ENCODE results near the gene NNT. TPM values are rescaled to one million over a fixed set of nuclear protein-coding genes. Genes with fewer than 3 reads are reported as not detected.

NNT gene
- total RNA-seq, 1 donor from 2014 or later: 40.3 TPM

DNA sequence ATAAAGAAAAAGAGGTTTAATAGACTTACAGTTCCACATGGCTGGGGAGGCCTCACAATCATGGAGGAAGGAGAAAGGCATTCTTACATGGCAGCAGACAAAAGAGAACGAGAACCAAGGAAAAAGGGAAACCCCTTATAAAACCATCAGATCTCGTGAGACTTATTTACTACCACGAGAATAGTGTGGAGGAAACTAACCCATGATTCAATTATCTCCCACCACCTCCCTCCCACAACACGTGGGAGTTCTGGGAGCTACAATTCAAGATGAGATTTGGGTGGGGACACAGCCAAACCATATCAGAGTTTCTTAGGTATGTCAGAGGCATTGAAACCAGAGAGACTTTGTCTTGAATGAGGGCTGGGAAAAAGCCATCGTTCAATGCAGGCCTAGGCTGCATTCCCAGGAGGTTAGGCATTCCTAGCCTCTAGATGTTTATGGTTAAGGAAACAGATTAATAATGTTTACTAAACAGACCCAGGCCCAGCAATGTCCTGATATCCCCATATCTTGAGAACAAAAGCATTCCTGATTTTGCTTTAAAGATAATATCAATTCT is 38.6 kb upstream of the NNT start:
- Histone ChIP-seq H3K27ac (no peak overlapping the region), H3K9me3 (no peaks in the 10 kb centered on the region), H3K27me3 (no peaks in the 10 kb centered on the region), H3K4me3 (no peak overlapping the region), H3K4me1 (no peaks in the 10 kb centered on the region), H3K36me3 (no peaks in the 10 kb centered on the region)
- intact Hi-C loops (cut with DNase I): no loop called here
- no peak for DNase-seq (ENCODE audit: extremely low spot score in 2 of 2)
- TF ChIP-seq POLR2A (IDR thresholded peaks at IDR 0.05) (no peak), POLR2AphosphoS5 (IDR thresholded peaks at IDR 0.05; ENCODE audit: insufficient read depth in 1 of 2, low read depth in 1 of 2) (no peak)

DNA sequence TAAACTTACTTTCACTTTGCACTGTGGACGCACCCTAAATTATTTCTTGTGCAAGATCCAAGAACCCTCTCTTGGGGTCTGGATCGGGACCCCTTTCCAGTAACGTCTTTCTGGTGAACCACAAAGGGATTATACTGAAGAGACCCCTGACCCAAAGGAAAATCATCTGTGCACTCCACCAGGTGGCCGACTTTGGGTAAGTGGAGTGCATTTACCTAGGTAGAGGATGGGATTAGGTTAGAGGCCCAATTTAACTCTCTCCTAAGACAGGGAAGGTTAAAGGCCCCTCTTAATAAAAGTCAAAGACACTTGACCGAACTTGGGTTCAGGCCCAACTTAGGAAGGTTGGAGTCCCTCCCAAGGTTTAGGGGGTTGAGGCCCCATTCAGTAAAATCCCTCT is 37.9 kb upstream of the NNT start:
- TF ChIP-seq, protein P1, sequence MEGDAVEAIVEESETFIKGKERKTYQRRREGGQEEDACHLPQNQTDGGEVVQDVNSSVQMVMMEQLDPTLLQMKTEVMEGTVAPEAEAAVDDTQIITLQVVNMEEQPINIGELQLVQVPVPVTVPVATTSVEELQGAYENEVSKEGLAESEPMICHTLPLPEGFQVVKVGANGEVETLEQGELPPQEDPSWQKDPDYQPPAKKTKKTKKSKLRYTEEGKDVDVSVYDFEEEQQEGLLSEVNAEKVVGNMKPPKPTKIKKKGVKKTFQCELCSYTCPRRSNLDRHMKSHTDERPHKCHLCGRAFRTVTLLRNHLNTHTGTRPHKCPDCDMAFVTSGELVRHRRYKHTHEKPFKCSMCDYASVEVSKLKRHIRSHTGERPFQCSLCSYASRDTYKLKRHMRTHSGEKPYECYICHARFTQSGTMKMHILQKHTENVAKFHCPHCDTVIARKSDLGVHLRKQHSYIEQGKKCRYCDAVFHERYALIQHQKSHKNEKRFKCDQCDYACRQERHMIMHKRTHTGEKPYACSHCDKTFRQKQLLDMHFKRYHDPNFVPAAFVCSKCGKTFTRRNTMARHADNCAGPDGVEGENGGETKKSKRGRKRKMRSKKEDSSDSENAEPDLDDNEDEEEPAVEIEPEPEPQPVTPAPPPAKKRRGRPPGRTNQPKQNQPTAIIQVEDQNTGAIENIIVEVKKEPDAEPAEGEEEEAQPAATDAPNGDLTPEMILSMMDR (IDR thresholded peaks at IDR 0.05): no peak
- no peak overlapping the region for H3K4me3 ChIP-seq
- intact Hi-C loops (cut with DNase I): no loop called here
- H3K9me3 ChIP-seq: no peaks in the 10 kb centered on the region
- no peak for DNase-seq (ENCODE audit: extremely low spot score in 2 of 2)
- H3K4me1 ChIP-seq: no peaks in the 10 kb centered on the region
- no peak overlapping the region for H3K27ac ChIP-seq
- no peaks in the 10 kb centered on the region for H3K27me3 ChIP-seq
- no peaks in the 10 kb centered on the region for H3K36me3 ChIP-seq

DNA sequence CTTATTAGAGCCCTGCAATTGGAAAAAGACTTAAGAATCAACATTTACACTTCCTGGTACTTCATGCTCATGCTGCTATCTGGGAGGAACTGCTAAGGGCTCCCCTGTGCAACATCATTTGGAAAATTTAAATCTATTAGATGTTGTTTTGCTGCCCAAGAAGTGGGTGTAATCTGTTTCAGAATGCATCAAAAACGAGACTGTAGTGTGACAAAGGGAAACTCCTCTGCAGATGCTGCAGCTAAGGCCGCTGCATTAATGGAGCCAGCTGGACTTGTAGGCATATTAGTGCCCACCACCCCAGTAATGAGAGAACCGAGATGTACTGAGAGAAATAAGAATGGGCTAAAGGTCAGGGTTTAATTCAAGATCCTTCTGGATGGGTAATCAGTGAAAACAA is 35.0 kb upstream of the NNT start:
- H3K9me3 ChIP-seq: no peaks in the 10 kb centered on the region
- DNase-seq (ENCODE audit: extremely low spot score in 2 of 2): no peak
- TF ChIP-seq, protein P1 (IDR thresholded peaks at IDR 0.05): no peak
- TF ChIP-seq POLR2AphosphoS5 (IDR thresholded peaks at IDR 0.05; ENCODE audit: insufficient read depth in 1 of 2, low read depth in 1 of 2) (no peak), POLR2A (IDR thresholded peaks at IDR 0.05) (no peak)
- H3K36me3 ChIP-seq: no peaks in the 10 kb centered on the region
- no peak overlapping the region for H3K4me3 ChIP-seq
- peaks cover 13% of the 10 kb centered on the region for H3K4me1 ChIP-seq
- H3K27ac ChIP-seq: no peak overlapping the region
- intact Hi-C loops (cut with DNase I): no loop called here
- no peaks in the 10 kb centered on the region for H3K27me3 ChIP-seq

DNA sequence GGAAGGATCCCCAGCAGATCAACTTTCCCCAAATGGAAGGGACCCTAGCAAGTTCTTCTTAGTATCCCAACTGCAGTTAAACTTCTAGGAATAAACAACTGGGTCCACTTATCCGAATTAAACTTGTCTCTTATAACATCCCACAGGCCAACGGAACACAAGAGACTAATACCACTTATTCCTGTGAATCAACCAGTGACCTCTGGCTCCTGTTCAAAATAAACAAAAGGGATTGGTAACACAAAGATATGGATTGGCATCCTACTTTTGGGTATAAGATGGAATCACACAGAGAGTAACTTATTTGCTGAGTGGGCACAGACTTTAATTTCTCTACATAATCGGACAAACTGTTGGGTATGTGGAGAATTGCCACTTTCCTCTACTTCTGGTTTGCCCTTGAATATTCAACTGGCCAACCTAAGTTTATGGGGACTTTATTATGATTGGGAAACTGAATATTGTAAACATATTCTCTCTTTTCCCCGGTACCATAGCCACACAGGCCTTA is 33.7 kb upstream of the NNT start:
- TF ChIP-seq, protein P1 (IDR thresholded peaks at IDR 0.05): no peak
- TF ChIP-seq POLR2A (IDR thresholded peaks at IDR 0.05) (no peak), POLR2AphosphoS5 (IDR thresholded peaks at IDR 0.05; ENCODE audit: insufficient read depth in 1 of 2, low read depth in 1 of 2) (no peak)
- DNase-seq (ENCODE audit: extremely low spot score in 2 of 2): no peak
- peaks cover 13% of the 10 kb centered on the region for H3K4me1 ChIP-seq
- H3K4me3 ChIP-seq: no peak overlapping the region
- intact Hi-C loops (cut with DNase I): no loop called here
- H3K36me3 ChIP-seq: no peaks in the 10 kb centered on the region
- no peak overlapping the region for H3K27ac ChIP-seq
- no peaks in the 10 kb centered on the region for H3K9me3 ChIP-seq
- H3K27me3 ChIP-seq: no peaks in the 10 kb centered on the region

DNA sequence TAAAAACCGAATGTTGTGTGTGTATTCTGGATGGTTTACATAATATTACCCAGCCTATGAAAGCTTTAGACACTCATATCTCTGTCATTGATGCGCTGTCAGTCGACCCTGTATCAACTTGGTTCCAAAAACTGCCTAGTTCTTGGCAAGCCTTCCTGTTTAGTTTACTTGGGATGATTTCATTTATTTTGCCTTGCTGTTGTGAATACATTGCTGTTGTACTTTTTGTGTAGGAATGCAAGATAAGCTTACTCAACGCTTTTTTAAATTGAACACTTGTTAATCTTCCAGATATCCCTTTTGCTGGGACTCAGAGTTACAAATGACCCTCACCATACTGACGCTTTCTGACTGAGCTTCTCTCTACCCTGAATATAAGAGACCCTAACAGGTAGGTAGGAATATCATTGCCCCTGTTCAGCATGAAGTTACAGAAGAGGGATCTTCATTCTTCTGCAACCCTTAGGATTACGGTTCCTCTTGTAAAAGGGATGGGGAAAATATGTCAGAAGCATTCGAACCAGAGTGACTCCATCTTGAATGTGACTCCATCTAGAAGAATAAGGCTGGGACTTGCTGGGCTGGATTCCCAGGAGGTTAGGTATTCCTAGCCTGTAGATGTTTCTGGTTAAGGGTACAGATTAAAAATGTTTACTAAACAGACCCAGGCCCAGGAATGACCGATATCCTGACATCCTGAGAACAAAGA is 32.4 kb upstream of the NNT start:
- H3K4me3 ChIP-seq: no peak overlapping the region

More for the DNA sequence above, 32.4 kb upstream of the NNT start:
- TF ChIP-seq POLR2AphosphoS5 (IDR thresholded peaks at IDR 0.05; ENCODE audit: insufficient read depth in 1 of 2, low read depth in 1 of 2) (no peak), POLR2A (IDR thresholded peaks at IDR 0.05) (no peak)
- TF ChIP-seq, protein P1 (IDR thresholded peaks at IDR 0.05): no peak
- H3K9me3 ChIP-seq: no peaks in the 10 kb centered on the region
- H3K27me3 ChIP-seq: no peaks in the 10 kb centered on the region
- intact Hi-C loops (cut with DNase I): no loop called here
- H3K36me3 ChIP-seq: no peaks in the 10 kb centered on the region
- peak overlapping the region; percentile 15 for H3K27ac ChIP-seq
- DNase-seq (ENCODE audit: extremely low spot score in 2 of 2): no peak
- peaks cover 13% of the 10 kb centered on the region for H3K4me1 ChIP-seq
